HG02885 (cell line): Measurements from ENCODE around the gene CTAGE6.
A peak's percentile ranks its signal among the peaks of the same experiment; 100 is the strongest.
"Not testable (repeated sequence)": the region's sequence is repeated elsewhere in the genome, so short reads cannot be mapped to it uniquely, and the experiment has no call there.

ENCODE experiments used
- ATAC-seq: cut with Tn5 transposase; IDR thresholded peaks from one replicate; pipeline ENCODE4 v1.9.1; 2021; ENCODE audit warnings: mild to moderate bottlenecking; ENCODE audit not compliant: unreplicated experiment, poor library complexity

The CTAGE6 gene, protein sequence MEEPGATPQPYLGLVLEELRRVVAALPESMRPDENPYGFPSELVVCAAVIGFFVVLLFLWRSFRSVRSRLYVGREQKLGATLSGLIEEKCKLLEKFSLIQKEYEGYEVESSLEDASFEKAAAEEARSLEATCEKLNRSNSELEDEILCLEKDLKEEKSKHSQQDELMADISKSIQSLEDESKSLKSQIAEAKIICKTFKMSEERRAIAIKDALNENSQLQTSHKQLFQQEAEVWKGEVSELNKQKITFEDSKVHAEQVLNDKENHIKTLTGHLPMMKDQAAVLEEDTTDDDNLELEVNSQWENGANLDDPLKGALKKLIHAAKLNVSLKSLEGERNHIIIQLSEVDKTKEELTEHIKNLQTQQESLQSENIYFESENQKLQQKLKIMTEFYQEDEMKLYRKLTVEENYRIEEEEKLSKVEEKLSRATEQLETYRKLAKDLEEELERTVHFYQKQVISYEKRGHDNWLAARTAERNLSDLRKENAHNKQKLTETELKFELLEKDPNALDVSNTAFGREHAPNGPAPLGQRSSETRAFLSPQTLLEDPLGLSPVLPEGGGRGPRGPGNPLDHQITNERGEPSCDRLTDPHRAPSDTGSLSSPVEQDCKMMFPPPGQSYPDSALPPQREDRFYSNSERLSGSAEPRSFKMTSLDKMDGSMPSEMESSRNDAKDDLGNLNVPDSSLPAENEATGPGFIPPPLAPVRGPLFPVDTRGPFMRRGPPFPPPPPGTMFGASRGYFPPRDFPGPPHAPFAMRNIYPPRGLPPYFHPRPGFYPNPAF

DNA sequence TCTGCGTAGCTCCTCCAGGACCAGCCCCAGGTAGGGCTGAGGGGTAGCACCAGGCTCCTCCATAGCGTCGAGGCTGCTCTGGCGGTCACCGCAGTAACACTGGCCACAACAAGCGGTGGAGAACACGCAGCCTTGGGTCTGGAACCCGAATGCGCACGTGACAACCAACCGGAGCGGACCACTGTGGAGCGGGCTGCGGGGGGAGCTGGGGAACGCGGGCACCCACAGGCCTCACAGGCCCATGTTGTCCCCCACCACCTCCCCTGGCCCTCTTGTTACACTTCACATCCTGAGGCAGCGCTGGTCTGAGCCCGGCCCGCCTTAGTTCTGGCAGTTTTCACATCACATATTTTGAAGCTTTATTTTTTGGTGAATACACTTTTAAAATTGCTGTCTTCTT lies at the start of gene CTAGE6:
Gene CTAGE6 (minus strand): TSS at position 101 of the 400 bp plus-strand sequence. CDS start 38 bp downstream, at position 63.
- ATAC-seq = not testable (repeated sequence)

DNA sequence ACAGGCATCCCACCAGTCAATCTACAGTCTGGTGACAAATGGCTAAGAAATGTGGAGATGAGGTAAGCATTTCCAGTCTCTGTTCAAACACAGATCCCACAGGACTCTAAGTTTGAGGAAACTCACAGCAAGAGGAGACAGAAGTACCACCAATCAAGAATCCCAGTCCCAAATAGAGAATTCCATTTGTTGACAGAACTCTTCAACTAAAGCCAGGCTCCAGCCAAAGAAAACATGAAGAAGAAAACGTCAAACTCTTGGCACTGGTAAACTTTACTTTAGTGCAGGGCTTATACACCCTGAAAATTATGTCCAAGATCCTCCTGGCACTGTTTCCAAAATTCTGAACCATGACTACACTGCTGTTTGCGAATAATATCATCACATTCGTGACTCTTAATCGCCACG lies 49.2 kb upstream of the CTAGE6 start:
- not testable (repeated sequence) for ATAC-seq

DNA sequence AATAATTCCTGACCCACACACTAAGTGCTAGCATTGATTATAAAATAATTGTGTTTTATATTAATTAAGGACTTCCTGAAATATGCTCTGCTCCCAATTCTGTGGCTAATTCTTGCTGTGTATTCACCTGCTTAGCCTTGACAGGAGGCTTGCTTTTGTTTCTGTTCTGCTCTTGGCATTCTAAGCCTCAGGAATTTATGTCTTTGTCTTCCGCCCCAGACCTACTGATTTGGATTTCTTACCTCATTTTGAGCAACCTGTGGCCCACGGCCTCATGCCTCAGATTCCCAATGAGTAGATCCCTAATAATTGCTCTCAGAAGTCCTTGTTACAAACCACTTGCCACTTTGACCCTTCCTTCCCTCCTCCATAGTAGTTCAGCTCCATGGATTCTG lies 40.4 kb upstream of the CTAGE6 start:
- not testable (repeated sequence) for ATAC-seq

DNA sequence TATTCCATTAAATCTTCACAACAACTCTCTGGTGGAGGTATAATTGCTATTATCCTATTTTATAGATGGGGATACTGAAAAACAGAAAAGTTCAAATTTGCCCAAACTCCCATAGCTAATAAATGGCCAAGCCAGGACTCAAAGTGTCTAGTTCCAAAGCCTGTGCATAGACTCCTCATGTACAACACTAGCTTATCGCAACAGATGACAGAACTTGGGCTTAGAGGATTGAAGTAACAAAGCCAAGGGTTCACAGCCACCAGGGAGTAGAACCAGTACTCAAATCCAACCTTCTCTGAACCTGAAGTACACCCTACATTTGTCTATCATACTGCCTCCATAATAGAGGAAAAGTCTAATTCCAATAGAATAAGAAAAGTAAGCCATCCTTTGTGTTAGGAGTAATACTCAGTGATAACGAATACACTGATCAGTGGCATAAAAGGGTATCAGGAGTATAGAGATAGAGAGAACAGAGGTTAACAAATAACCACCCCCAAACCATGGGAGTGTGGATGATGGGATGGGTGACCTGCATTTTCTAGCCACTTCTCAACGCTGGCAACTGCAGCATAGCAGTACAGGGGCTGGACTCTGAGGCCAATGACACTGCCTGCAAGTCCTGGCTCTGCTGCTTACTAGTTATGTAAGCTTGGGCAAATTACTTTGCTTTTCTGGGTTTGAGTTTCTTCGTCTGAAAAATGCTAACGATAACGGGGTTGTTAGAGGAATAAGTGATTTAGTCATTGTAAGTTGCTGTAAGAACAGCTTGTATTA lies 39.8 kb upstream of the CTAGE6 start:
- not testable (repeated sequence) for ATAC-seq

DNA sequence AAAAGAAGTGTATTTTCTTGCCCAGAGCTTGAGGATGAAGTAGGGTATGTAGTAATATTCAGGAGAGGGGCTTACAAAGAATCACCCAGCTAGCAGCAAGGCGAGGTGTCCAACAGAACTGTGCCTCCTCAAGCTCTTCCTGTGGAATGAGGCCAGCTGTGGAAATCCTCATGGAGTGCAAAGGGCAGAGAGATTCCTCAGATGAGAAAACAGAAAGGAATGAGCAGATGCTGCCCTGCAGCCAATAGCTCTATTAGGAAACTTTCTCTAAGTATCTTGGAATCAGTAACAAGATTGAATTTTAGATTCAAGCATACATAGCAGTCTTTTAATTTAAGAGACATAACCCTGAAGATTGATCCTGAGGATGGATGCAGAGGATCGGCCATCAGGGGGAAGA lies 38.2 kb upstream of the CTAGE6 start:
- not testable (repeated sequence) for ATAC-seq

DNA sequence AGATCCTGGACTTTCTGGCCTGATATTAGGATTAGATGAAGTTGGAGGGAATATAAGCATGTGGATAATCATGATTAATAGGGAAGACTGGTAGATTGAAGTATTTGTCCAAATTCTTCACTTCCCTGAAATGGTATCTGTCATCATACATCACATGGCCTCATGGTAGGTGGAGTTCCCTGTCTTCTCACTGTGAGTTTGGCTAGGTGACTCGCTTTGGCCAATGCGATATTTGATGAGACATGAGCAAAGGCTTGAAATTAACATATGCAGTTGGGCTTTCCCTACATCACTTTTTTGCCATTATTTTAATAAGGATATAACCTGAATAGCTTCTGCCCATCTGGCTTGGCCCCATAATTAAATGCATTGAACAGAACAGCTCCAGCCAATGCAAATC lies 35.1 kb upstream of the CTAGE6 start:
- not testable (repeated sequence) for ATAC-seq

DNA sequence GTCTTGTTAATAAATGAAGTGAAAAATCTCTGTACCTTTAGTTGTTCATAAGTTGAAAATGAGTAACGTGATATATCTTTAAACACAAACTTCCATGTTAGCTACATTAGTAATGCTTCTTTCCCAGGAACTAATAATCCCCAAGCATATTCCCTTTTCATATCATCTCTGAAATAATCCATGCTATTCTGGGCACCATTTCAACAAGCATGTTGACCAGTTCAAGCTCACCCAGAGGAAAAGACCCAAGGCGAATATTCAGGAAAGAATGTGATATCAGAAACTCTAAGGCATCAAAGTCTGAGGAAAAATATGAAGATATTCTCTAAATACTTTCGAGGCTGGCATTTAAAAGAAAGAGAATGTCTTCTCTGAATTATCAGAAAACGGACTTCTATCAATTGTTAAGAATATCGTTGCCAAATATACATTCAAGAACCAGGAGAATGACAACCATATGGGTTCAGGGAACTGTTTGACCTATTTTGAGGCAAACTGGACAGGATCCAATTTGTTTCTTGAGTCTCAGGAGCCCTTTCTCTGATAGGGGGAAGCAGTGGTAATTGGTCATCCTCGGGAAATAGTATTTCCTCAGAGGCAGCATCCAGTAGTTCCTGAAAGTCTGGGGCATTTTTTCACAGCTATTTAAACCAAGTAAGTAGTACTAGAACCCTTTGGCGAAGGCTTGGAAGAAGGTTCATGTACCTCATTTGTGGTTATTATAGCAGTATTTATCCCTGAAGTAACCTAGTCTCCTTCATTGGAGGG lies 28.1 kb upstream of the CTAGE6 start:
- ATAC-seq = not testable (repeated sequence)

DNA sequence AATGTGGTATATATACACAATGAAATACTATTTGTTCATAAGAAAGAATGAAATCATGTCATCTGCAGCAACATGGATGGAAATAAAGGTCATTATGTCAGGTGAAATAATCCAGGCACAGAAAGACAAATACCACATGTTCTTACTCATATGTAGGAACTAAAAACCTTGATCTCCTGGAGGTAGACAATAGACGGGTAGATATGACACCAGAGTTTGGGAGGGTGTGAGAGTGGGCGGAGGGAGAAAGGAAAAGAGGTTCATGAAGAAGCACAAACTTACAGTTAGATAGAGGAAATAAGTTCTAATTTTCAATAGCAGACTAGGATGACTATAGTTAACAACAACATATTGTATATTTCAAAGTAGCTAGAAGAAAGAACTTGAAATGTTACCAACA lies 22.1 kb upstream of the CTAGE6 start:
- ATAC-seq = not testable (repeated sequence)

DNA sequence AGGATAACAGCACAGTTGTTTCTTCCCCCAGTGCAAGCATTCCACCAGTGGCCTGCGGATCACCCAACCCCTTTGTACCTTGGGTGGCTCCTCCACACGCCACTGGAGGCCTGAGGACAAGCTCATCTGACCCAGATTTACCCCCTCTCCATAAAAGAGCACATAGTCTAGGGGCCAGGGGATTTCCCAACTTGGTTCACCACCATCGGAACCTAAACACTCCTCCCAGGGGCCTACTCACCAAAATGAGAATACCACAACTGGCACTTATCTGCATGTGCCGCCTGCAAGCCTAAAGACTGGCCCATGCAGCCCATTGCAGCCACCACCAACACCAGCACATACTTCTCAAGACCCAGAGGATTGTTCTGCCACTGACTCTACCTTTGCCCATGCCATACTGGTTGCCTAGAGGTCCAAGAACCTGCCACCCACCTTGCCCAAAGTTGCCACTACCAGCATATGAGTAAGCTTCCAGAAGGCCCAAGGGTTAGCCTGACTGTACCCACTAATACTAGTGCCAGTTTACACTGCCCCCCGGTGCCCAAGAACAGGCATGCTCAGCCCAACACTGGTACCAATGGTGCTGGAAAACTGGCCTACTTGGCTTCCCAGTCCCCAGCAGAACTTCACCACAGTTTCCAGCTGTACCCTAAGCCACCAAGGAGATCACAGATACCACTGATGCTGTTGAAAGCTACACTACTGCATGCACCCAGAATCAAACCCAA lies 15.4 kb upstream of the CTAGE6 start:
- ATAC-seq = not testable (repeated sequence)

DNA sequence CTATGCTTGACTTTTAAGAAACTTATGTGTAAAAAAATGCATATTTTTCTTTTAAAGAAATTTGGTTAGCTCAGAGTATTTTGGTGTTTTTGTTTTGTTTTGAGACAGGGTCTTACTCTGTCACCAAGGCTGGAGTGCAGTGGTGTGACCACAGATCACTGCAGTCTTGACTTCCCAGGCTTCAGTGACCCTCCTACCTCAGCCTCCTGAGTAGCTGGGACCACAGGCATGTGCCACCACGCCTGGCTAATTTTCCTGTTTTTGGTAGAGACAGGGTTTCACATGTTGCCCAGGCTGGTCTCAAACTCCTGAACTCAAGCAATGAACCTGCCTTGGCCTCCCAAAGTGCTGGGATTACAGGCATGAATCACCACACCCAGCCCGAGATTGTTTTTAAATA lies 10.0 kb upstream of the CTAGE6 start:
- not testable (repeated sequence) for ATAC-seq

DNA sequence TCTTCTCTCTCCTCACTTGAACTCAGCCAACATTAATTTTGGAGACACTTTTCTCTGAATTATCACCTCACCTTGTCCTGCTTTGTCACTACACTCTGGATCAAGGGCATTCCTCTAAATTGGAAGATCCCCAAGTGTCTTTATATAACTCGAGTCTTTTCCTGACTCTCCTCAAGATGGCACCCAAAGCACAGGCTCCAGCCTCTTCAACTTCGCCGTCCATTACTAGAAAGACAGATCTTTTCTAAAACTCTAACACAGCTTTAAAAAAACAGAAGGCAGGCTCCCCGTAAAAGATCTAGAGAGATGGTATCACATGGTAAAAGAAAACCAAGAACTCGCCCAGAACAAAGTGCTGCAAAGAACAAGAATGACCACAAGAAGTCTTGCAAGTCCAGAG lies 8.2 kb upstream of the CTAGE6 start:
- not testable (repeated sequence) for ATAC-seq

DNA sequence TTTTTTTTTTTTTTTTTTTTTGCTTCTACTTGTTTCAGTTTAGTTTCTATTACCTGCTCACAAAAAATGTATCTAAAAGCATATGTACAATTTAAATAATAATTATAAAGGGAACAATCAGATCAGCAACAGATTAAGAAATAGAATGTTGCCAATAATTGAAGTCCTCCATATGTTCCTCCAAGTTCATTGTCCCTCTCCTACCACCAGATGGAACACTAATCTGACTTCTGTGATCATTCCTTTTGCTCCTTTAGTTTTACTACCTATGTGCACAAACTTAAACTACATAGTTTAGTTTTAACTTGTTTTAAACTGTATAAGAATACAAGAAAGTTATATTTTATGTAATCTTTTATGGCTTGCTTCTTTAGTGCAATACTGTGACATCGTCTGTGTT lies 5.6 kb upstream of the CTAGE6 start:
- ATAC-seq = not testable (repeated sequence)

DNA sequence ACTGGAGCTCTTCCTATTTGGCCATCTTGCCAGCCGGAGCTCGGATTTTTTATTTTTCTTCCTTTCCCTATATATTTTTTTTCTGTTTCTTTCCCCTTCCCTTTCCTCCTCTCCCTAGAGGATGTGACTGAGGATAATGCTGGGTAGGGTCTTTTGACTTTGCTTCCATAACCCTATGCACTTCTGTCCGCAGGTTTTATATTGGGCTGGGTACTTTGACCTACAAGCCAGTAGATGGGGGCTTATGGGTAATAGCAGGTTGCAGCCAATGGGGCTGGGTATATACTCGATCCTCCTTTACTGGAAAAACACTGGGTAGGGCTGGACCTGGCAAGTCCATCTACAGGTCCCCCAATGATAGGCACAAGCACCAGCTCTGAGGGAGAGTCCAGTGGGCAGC lies 12.2 kb downstream of the CTAGE6 start:
- not testable (repeated sequence) for ATAC-seq

DNA sequence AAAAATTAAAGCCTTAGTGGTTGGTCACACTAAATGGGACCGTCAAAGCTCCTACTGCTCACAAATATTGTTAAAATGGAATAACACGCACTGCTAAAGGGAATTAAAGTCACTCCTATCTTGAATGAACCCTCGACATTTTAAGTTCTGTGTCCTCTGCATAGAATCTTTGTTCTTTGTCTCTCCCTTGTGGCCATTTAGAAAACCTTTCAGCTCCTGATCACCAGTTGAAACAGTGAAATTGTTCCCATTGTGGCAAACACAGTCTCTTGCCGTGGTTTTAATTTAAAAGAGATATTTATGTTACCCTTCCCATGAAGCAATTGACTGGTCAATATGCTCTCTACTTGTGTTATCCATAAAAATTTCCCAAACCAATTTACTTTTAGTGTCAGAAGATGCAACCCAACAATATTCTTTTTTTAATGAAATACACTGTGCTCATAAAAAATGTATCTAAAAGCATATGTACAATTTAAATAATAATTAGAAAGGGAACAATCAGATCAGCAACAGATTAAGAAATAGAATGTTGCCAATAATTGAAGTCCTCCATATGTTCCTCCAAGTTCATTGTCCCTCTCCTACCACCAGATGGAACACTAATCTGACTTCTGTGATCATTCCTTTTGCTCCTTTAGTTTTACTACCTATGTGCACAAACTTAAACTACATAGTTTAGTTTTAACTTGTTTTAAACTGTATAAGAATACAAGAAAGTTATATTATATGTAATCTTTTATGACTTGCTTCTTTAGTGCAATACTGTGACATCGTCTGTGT lies 20.3 kb downstream of the CTAGE6 start:
- peak; percentile 86 for ATAC-seq

DNA sequence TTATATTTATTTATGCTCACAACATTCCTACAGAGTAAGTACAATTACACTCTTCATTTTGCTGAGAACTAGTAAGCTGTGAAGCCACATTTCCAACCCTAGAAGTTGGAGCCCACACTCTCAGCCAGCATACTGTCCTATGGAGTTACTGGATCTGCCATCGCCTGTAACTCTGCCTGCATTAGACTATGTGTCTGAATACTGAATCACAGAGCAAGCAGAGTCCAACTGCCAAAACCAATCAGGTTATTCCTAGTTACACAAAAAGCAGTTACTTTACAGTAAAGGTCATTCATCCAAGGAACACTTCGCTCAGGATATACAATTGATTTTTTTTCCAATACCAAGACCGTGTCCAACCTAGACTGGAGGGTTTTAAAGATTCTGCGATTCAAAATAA lies 21.5 kb downstream of the CTAGE6 start:
- no peak for ATAC-seq

DNA sequence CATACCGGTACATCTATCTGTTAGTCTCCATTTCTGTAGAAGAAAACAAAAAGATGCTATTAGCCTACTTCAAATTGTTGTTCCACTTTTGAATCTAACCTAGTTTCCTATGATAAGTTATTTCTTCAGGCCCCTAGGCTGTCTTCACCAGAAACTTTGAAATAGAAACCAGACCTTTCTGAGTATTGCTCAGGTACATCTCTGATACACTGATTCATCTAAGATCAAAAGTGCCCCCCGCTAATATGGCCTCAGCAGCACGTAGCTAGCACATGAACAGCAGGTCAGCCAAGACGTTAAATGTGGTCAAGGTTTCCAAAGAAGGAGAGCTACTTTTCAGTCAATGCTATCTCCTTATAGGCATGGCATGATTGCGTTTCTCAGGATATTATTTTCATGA lies 23.6 kb downstream of the CTAGE6 start:
- no peak for ATAC-seq

DNA sequence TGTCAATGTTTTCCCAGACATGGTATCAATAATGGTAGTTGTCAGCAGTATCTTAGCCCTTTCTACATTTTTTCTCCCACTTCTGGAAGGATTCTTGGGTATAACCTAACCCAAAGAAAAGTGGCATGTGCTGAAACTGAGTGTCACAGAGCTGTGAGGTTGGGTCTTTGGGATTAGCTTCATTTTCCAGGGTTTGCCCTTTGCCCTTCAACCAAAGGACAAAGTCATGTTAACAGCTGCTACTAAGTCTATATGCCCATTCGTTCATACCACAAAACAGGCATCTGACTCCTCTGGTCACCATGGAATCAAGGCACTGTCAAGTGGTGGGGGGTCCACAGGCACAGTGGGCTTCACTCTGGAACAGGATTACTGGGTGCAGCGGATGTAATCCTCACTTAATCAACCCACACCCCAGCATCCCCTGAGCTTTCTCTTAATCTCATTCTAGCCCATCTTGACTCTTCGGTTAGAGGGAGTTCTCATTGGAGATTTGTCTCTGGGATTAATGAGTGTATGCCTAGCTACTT lies 29.1 kb downstream of the CTAGE6 start:
- no peak for ATAC-seq

DNA sequence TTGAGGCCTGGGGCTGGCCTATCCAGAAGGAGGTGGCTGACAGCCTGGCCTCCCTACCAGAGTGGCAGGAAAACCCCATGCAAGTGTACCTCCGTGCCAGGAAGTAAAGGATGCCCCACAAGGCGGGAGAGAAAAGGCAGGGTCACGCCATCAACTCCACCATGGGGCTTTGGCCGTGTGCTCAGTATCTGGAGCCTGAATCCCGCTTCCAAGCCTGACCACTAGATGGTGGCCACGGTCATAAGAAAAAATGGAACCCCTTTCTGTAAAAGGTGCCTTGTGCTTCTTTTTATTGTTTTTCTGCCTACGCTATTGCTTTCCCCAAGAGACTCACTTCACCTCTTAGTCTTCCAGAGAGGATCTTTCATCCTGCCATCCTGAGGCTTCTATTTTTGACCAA lies 29.9 kb downstream of the CTAGE6 start:
- ATAC-seq = peak; percentile 78
